Mesothelial cell of epicardium (in vitro differentiated cells): ENCODE measurements around the gene OTUB2. TPM values are rescaled to one million over a fixed set of nuclear protein-coding genes. Genes with fewer than 3 reads are reported as not detected.
A peak's percentile ranks its signal among the peaks of the same experiment; 100 is the strongest.

Experiments
- DNase-seq, 2 experiments: peaks; one replicate each; pipeline ENCODE4 v3.0.0; 2021; ENCODE audit warnings: low spot score in 2 of 2; ENCODE audit not compliant: unreplicated experiment in 2 of 2
- H3K27ac Mint-ChIP-seq: 2 replicates; pipeline ENCODE4 v1.8.0; 2021; ENCODE audit warnings: mixed read lengths
- H3K27me3 Mint-ChIP-seq: 2 replicates; pipeline ENCODE4 v1.8.0; 2021; ENCODE audit warnings: low read depth, mixed read lengths
- H3K36me3 Mint-ChIP-seq: 2 replicates; pipeline ENCODE4 v1.8.0; 2021; ENCODE audit warnings: mixed read lengths
- H3K4me1 Mint-ChIP-seq: 2 replicates; pipeline ENCODE4 v1.8.0; 2021; ENCODE audit warnings: mixed read lengths
- H3K4me3 Mint-ChIP-seq: 2 replicates; pipeline ENCODE4 v1.8.0; 2021; ENCODE audit warnings: mild to moderate bottlenecking, moderate library complexity, mixed read lengths
- H3K9me3 Mint-ChIP-seq: 2 replicates; pipeline ENCODE4 v1.8.0; 2021; ENCODE audit warnings: mixed read lengths
- CTCF ChIP-seq: fragments of 200-600 bp; sonication (generic); IDR thresholded peaks from one replicate; pipeline ENCODE4 v1.5.0; 2021; ENCODE audit warnings: antibody characterized with exemption; ENCODE audit not compliant: unreplicated experiment
- total RNA-seq: library from RNA; stranded (reverse); gene quantifications from 3 replicates; pipeline ENCODE4 v1.2.1, GENCODE V29; 2021

The OTUB2 gene
- total RNA-seq, 1 donor from 2014 or later, result 6.6 TPM

- Mint-ChIP-seq H3K27me3 (peaks cover 5% of the 10 kb centered on the region), H3K36me3 (no peaks in the 10 kb centered on the region), H3K4me3 (no peak overlapping the region), H3K9me3 (no peaks in the 10 kb centered on the region), H3K27ac (peak overlapping the region; percentile 72), H3K4me1 (peaks cover 13% of the 10 kb centered on the region)
- TF ChIP-seq CTCF, result no peak
- DNase-seq, result no peak
These were observed 14.3 kb upstream of the OTUB2 start for GRCh38 chr14:94011795-94012194.

- no peaks in the 10 kb centered on the region for H3K9me3 Mint-ChIP-seq
- peaks cover 13% of the 10 kb centered on the region for H3K4me1 Mint-ChIP-seq
- peak overlapping the region; percentile 34 for H3K27ac Mint-ChIP-seq
- no peak overlapping the region for H3K4me3 Mint-ChIP-seq
- TF ChIP-seq CTCF, result no peak
- no peak for DNase-seq
- H3K27me3 Mint-ChIP-seq, result peaks cover 3% of the 10 kb centered on the region
- no peaks in the 10 kb centered on the region for H3K36me3 Mint-ChIP-seq
These were observed 11.8 kb upstream of the OTUB2 start for GRCh38 chr14:94014382-94014781.

GRCh38 chr14:94015223-94015622 lies 10.9 kb upstream of the OTUB2 start:
- Mint-ChIP-seq H3K9me3 (no peaks in the 10 kb centered on the region), H3K36me3 (no peaks in the 10 kb centered on the region), H3K27ac (no peak overlapping the region), H3K27me3 (peaks cover 3% of the 10 kb centered on the region), H3K4me3 (no peak overlapping the region), H3K4me1 (peaks cover 9% of the 10 kb centered on the region)
- DNase-seq, result no peak
- no peak for TF ChIP-seq CTCF

GRCh38 chr14:94016446-94016976 lies 9.6 kb upstream of the OTUB2 start:
- Mint-ChIP-seq H3K27ac (no peak overlapping the region), H3K4me3 (no peak overlapping the region), H3K27me3 (peaks cover 3% of the 10 kb centered on the region)

GRCh38 chr14:94018308-94018707 lies 7.8 kb upstream of the OTUB2 start:
- no peaks in the 10 kb centered on the region for H3K9me3 Mint-ChIP-seq
- peaks cover 3% of the 10 kb centered on the region for H3K27me3 Mint-ChIP-seq
- no peak for TF ChIP-seq CTCF
- peaks cover 3% of the 10 kb centered on the region for H3K4me1 Mint-ChIP-seq
- H3K36me3 Mint-ChIP-seq, result no peaks in the 10 kb centered on the region
- no peak for DNase-seq
- H3K4me3 Mint-ChIP-seq, result no peak overlapping the region
- H3K27ac Mint-ChIP-seq, result no peak overlapping the region

More at GRCh38 chr14:94016446-94016976, 9.6 kb upstream of the OTUB2 start:
- Mint-ChIP-seq H3K4me1 (peaks cover 7% of the 10 kb centered on the region), H3K36me3 (no peaks in the 10 kb centered on the region), H3K9me3 (no peaks in the 10 kb centered on the region)
- no peak for TF ChIP-seq CTCF
- DNase-seq, result no peak

- Mint-ChIP-seq H3K27ac (no peak overlapping the region), H3K9me3 (no peaks in the 10 kb centered on the region), H3K4me3 (no peak overlapping the region), H3K27me3 (peaks cover 3% of the 10 kb centered on the region), H3K36me3 (no peaks in the 10 kb centered on the region), H3K4me1 (peaks cover 3% of the 10 kb centered on the region)
- DNase-seq, result no peak
- no peak for TF ChIP-seq CTCF
These were observed 6.8 kb upstream of the OTUB2 start for GRCh38 chr14:94019329-94019728.
